ENCODE measurements around the gene KLRF1. TPM values are rescaled to one million over a fixed set of nuclear protein-coding genes. Genes with fewer than 3 reads are reported as not detected.

Gene KLRF1
- total RNA-seq, 4 donors from 2014 or later, result not detected

- Histone ChIP-seq H3K4me3 (no peak overlapping the region), H3K27me3 (no peaks in the 10 kb centered on the region), H3K4me1 (no peaks in the 10 kb centered on the region), H3K9me3 (no peaks in the 10 kb centered on the region), H3K27ac (no peak overlapping the region), H3K36me3 (no peaks in the 10 kb centered on the region)
- DNase-seq, result no peak
- TF ChIP-seq, protein P1, sequence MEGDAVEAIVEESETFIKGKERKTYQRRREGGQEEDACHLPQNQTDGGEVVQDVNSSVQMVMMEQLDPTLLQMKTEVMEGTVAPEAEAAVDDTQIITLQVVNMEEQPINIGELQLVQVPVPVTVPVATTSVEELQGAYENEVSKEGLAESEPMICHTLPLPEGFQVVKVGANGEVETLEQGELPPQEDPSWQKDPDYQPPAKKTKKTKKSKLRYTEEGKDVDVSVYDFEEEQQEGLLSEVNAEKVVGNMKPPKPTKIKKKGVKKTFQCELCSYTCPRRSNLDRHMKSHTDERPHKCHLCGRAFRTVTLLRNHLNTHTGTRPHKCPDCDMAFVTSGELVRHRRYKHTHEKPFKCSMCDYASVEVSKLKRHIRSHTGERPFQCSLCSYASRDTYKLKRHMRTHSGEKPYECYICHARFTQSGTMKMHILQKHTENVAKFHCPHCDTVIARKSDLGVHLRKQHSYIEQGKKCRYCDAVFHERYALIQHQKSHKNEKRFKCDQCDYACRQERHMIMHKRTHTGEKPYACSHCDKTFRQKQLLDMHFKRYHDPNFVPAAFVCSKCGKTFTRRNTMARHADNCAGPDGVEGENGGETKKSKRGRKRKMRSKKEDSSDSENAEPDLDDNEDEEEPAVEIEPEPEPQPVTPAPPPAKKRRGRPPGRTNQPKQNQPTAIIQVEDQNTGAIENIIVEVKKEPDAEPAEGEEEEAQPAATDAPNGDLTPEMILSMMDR (IDR thresholded peaks at IDR 0.05), result no peak
- no peak for TF ChIP-seq POLR2A (IDR thresholded peaks at IDR 0.05)
Observed at GRCh38 chr12:9799961-9800360, 27.3 kb upstream of the KLRF1 start.

- Histone ChIP-seq H3K9me3 (no peaks in the 10 kb centered on the region), H3K36me3 (no peaks in the 10 kb centered on the region), H3K4me3 (no peak overlapping the region), H3K27me3 (no peaks in the 10 kb centered on the region), H3K27ac (no peak overlapping the region), H3K4me1 (no peaks in the 10 kb centered on the region)
- no peak for DNase-seq
- no peak for TF ChIP-seq POLR2A (IDR thresholded peaks at IDR 0.05)
- TF ChIP-seq, protein P1 (IDR thresholded peaks at IDR 0.05), result no peak
Observed at GRCh38 chr12:9805883-9806282, 21.4 kb upstream of the KLRF1 start.

- H3K36me3 ChIP-seq, result no peaks in the 10 kb centered on the region
- H3K9me3 ChIP-seq, result no peaks in the 10 kb centered on the region
- H3K4me3 ChIP-seq, result no peak overlapping the region
- DNase-seq, result no peak
- H3K27me3 ChIP-seq, result no peaks in the 10 kb centered on the region
- no peak overlapping the region for H3K27ac ChIP-seq
- no peak for TF ChIP-seq POLR2A (IDR thresholded peaks at IDR 0.05)
- TF ChIP-seq, protein P1 (IDR thresholded peaks at IDR 0.05), result no peak
- H3K4me1 ChIP-seq, result no peaks in the 10 kb centered on the region
Observed at GRCh38 chr12:9806714-9807113, 20.6 kb upstream of the KLRF1 start.

DNA sequence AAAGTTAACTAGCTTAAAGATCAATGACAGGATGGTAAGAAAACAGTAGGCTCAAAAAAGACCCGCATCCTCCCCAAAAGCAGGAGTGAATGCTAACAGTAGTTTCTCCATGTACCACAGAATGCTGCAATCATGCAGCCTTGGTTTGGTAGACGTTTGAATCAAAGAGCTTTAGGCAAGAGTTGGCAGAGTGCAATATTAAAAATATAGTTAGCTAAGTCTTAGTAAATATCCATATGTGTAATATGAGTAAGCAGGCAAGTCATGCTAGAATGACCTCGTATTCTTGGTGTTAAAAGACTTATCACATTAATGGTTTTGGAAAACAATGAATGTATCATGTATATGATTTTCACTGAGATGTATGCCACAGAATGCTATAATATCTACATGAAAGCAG is 18.8 kb upstream of the KLRF1 start:
- Histone ChIP-seq H3K4me1 (no peaks in the 10 kb centered on the region), H3K4me3 (no peak overlapping the region), H3K27ac (no peak overlapping the region), H3K36me3 (no peaks in the 10 kb centered on the region), H3K27me3 (no peaks in the 10 kb centered on the region), H3K9me3 (no peaks in the 10 kb centered on the region)
- DNase-seq, result no peak
- no peak for TF ChIP-seq POLR2A (IDR thresholded peaks at IDR 0.05)
- TF ChIP-seq, protein P1 (IDR thresholded peaks at IDR 0.05), result no peak

GRCh38 chr12:9809338-9809737 is 17.9 kb upstream of the KLRF1 start:
- Histone ChIP-seq H3K27ac (no peak overlapping the region), H3K9me3 (no peaks in the 10 kb centered on the region), H3K4me1 (no peaks in the 10 kb centered on the region), H3K27me3 (no peaks in the 10 kb centered on the region), H3K36me3 (no peaks in the 10 kb centered on the region), H3K4me3 (no peak overlapping the region)
- no peak for DNase-seq
- TF ChIP-seq POLR2A (IDR thresholded peaks at IDR 0.05), result no peak
- TF ChIP-seq, protein P1 (IDR thresholded peaks at IDR 0.05), result no peak

DNA sequence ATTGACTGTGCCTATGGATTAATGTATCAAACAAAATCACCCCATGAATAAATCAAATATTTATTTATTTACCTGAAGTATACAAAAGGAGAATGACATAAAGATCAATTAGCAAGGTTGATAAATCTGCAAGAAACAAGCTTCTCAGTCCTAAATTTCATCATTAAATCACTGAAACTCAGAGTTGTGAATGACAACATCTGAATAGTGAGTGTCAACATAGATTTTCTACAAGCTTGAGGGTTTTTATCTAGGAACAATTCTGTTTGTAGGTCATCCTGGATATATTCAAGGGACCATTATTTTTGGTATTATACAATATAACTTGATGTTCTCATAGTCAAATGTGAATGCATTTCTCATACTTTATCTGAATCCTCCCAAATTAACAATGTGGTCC is 17.4 kb upstream of the KLRF1 start:
- no peaks in the 10 kb centered on the region for H3K9me3 ChIP-seq
- no peaks in the 10 kb centered on the region for H3K36me3 ChIP-seq
- no peak overlapping the region for H3K27ac ChIP-seq
- TF ChIP-seq POLR2A (IDR thresholded peaks at IDR 0.05), result no peak
- TF ChIP-seq, protein P1 (IDR thresholded peaks at IDR 0.05), result no peak
- DNase-seq, result no peak
- H3K4me1 ChIP-seq, result no peaks in the 10 kb centered on the region
- H3K4me3 ChIP-seq, result no peak overlapping the region
- no peaks in the 10 kb centered on the region for H3K27me3 ChIP-seq
